ENCODE data around the gene HOXA9. TPM values are rescaled to one million over a fixed set of nuclear protein-coding genes. Genes with fewer than 3 reads are reported as not detected.

HOXA9 gene
- total and polyA plus RNA-seq, 10 donors = 0.46 to 3.0 (median 0.98) TPM

DNA sequence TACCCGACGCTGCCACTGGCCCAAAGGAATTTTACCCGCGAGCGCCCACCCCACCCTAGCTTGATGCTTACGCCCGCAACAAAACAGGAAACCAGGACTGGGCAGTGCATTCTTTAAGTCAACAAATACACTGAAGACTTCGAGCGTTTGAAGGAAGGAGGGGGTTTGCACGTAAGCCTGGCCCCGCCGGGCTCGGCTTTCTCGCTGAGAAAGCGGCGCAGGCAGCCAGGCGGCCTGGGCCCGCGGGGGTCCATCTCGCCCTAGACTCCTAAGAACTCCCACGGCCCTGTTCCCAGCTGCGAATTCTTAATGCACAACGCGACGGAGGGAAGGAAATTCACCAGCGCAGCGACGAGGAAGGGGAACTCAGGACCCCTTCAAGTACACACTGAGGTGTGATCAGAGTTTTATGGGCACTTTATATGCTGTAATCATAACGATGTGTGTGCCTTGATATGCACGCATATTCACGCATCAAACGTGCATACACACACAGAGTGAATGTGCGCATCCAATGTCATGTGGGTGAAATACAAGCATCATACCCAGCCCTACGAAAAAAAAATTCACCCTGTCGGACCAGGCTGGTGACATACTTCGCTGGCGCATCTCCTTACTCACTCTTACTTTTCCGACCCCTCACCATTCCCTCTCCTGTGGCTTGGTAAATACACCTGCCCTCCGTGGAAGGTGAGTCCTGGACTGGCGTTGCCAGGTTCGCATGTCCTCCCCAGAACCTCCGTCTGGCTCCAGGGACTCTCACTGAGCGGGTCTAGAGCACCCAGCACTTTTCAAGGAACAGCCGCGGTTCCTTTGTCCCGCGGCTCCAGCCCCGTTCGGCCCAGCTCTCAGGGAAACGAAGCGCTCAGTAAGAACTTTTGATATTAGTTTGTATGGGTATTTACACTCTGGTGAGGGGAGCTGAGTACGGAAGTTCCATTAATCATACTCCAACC, 40.3 kb upstream of the HOXA9 start:
- no peak for DNase-seq
- Histone ChIP-seq H3K36me3 (no peaks in the 10 kb centered on the region), H3K27me3 (replicated peaks in 1 of 7) (peaks cover 17 to 100% (median 96%) of the 10 kb centered on the region in 7 donors), H3K4me3 (peak overlapping the region in 1 of 8 donors; percentile 36), H3K9me3 (no peaks in the 10 kb centered on the region), H3K27ac (no peak overlapping the region), H3K4me1 (peaks cover 10 to 54% (median 36%) of the 10 kb centered on the region in 6 donors)
- TF ChIP-seq POLR2A (IDR thresholded peaks at IDR 0.05) (no peak), POLR2AphosphoS5 (IDR thresholded peaks at IDR 0.05) (no peak), CTCF (IDR thresholded peaks at IDR 0.05 in 8 of 11, conservative IDR thresholded peaks at IDR 0.05 in 3 of 11) (no peak)
- intact Hi-C loops (cut with DNase I; ENCODE audit: low total_unique reads) = loop anchor here (5.0 kb wide), 1 partner anchor 372 kb away; no protein-coding TSS in a partner anchor
- 6 to 12% (median 8%) methylated on average over 42 to 52 of the region's 52 CpGs for WGBS, 5 donors

- 5 to 13% (median 9%) methylated on average over 13 to 41 of the region's 41 CpGs for WGBS, 5 donors
- H3K36me3 ChIP-seq = no peaks in the 10 kb centered on the region
- peak in 1 of 3 donors; percentile 40 for TF ChIP-seq POLR2AphosphoS5 (IDR thresholded peaks at IDR 0.05)
- TF ChIP-seq CTCF (IDR thresholded peaks at IDR 0.05 in 8 of 11, conservative IDR thresholded peaks at IDR 0.05 in 3 of 11) = no peak
- H3K4me1 ChIP-seq = peaks cover 12 to 53% (median 39%) of the 10 kb centered on the region in 6 donors
- H3K27me3 ChIP-seq (replicated peaks in 1 of 7) = peaks cover 21 to 100% (median 96%) of the 10 kb centered on the region in 7 donors
- no peaks in the 10 kb centered on the region for H3K9me3 ChIP-seq
- H3K27ac ChIP-seq = no peak overlapping the region
- DNase-seq = peak; percentile 77
- intact Hi-C loops (cut with DNase I; ENCODE audit: low total_unique reads) = loop anchor here (5.0 kb wide), 1 partner anchor 372 kb away; no protein-coding TSS in a partner anchor
- H3K4me3 ChIP-seq = peak overlapping the region in 2 of 8 donors; percentile 22 to 36
Measured at GRCh38 chr7:27204851-27205322, 39.5 kb upstream of the HOXA9 start.

DNA sequence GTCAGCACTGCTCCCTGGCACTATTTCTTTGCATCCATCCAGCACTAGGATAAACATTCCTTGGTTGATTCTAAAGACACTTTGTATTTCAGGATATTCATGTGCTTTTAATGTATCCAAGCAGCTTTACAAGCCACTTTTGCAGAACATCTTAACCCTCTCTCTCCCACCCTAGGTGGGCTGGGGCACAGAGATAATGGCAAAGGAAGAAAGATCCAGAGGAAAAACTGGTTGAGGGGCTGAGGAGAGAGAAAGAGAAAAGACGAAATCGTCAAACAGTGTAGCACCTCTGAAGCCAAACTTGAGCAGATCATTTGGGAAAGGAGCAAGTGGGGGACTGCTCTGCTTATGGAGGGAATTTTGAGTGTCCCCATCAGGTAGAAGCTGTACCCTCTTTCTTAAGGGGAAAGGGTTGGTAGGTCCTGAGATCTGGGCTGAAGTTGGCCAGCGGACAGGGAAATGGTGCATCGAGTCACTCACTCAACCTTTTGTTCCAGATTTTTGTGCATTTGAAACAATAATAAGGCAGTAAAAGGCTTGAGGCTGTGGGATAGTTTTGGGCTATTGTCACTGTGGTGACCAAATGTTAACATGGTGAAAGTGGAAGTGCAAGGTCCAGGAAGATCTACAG, 38.7 kb upstream of the HOXA9 start:
- H3K4me3 ChIP-seq = no peak overlapping the region
- intact Hi-C loops (cut with DNase I; ENCODE audit: low total_unique reads) = no loop called here
- no peak for DNase-seq
- H3K27me3 ChIP-seq (replicated peaks in 1 of 7) = peaks cover 19 to 100% (median 94%) of the 10 kb centered on the region in 7 donors
- no peaks in the 10 kb centered on the region for H3K36me3 ChIP-seq
- peaks cover 12 to 58% (median 43%) of the 10 kb centered on the region in 6 donors for H3K4me1 ChIP-seq
- no peaks in the 10 kb centered on the region for H3K9me3 ChIP-seq
- TF ChIP-seq CTCF (IDR thresholded peaks at IDR 0.05 in 8 of 11, conservative IDR thresholded peaks at IDR 0.05 in 3 of 11) (no peak), POLR2A (IDR thresholded peaks at IDR 0.05) (no peak), POLR2AphosphoS5 (IDR thresholded peaks at IDR 0.05) (no peak)
- H3K27ac ChIP-seq = no peak overlapping the region
- WGBS, 5 donors = 17 to 27% (median 19%) methylated on average over 4 of the region's 4 CpGs
